Measurements from ENCODE around the gene ZNF621.

DNA sequence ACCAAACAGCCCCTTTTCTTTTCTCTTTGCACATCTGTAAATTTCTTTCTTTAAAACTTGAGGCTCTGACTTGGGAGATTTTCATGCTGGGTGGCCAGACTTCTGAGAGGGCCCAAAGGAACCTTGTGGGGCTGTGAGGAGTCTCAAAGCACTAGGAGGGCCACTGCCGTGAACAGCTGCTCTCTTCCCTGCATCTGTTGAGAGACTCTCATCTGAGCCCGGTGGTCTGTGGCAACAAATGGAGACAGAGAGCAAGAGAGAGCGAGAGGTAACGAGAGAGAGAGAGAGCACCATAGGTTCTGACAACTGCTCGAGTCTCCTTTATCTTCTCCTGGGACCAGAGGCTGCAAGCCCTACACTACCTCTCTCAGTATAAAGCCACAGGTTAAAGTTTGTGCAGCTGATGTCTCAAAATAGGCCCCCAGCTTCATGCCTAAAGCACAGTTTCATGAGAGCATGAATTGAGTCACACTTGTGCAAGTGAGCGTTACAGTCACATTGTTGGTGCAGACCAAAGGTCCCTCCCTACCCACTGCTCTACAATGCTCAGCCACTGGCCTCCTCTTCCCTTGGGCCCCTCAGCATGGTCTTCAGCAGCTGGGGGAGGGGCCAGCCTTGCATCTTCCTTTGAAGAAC is 60.7 kb downstream of the ZNF621 start:
- no peak for TF ChIP-seq GABPA (IDR thresholded peaks at IDR 0.05 in 1 of 2, conservative IDR thresholded peaks at IDR 0.05 in 1 of 2)
- TF ChIP-seq, protein P1, sequence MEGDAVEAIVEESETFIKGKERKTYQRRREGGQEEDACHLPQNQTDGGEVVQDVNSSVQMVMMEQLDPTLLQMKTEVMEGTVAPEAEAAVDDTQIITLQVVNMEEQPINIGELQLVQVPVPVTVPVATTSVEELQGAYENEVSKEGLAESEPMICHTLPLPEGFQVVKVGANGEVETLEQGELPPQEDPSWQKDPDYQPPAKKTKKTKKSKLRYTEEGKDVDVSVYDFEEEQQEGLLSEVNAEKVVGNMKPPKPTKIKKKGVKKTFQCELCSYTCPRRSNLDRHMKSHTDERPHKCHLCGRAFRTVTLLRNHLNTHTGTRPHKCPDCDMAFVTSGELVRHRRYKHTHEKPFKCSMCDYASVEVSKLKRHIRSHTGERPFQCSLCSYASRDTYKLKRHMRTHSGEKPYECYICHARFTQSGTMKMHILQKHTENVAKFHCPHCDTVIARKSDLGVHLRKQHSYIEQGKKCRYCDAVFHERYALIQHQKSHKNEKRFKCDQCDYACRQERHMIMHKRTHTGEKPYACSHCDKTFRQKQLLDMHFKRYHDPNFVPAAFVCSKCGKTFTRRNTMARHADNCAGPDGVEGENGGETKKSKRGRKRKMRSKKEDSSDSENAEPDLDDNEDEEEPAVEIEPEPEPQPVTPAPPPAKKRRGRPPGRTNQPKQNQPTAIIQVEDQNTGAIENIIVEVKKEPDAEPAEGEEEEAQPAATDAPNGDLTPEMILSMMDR (IDR thresholded peaks at IDR 0.05; ENCODE audit: low read depth, low read length, missing input control), result no peak
- TF ChIP-seq, protein P2, sequence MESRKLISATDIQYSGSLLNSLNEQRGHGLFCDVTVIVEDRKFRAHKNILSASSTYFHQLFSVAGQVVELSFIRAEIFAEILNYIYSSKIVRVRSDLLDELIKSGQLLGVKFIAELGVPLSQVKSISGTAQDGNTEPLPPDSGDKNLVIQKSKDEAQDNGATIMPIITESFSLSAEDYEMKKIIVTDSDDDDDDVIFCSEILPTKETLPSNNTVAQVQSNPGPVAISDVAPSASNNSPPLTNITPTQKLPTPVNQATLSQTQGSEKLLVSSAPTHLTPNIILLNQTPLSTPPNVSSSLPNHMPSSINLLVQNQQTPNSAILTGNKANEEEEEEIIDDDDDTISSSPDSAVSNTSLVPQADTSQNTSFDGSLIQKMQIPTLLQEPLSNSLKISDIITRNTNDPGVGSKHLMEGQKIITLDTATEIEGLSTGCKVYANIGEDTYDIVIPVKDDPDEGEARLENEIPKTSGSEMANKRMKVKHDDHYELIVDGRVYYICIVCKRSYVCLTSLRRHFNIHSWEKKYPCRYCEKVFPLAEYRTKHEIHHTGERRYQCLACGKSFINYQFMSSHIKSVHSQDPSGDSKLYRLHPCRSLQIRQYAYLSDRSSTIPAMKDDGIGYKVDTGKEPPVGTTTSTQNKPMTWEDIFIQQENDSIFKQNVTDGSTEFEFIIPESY (IDR thresholded peaks at IDR 0.05), result no peak
- no peak for TF ChIP-seq TAF1 (conservative IDR thresholded peaks at IDR 0.05)
- no peak for TF ChIP-seq ATF3 (IDR thresholded peaks at IDR 0.05)
- TF ChIP-seq RAD21 (IDR thresholded peaks at IDR 0.05), result no peak
- TF ChIP-seq MAX (IDR thresholded peaks at IDR 0.05), result no peak
